WTC11 (cell line): ENCODE results near the gene YPEL4. TPM values are rescaled to one million over a fixed set of nuclear protein-coding genes. Genes with fewer than 3 reads are reported as not detected.

Source experiments
- ATAC-seq: fragments of 200-7000 bp; cut with Tn5 transposase; 2 replicates; pipeline ENCODE4 v1.10.0; 2021; ENCODE audit warnings: mild to moderate bottlenecking, moderate library complexity
- CTCF ChIA-PET: fragments of 300-600 bp; sonication (Branson Sonifier 250); formaldehyde crosslinking; loops from one replicate; lab custom pipeline; 2021; ENCODE audit warnings: antibody characterized with exemption; lab: Charles Lee
- POLR2A ChIA-PET: fragments of 350-600 bp; sonication (Branson Sonifier 250); formaldehyde crosslinking; loops from one replicate; lab custom pipeline; 2021; ENCODE audit warnings: antibody characterized with exemption; lab: Charles Lee
- DNase-seq: peaks from one replicate; pipeline ENCODE4 v3.0.0; 2021; ENCODE audit warnings: low spot score
- H3K27ac Mint-ChIP-seq: 2 replicates; pipeline ENCODE4 v1.8.0; 2021; ENCODE audit warnings: mixed read lengths
- H3K27me3 Mint-ChIP-seq: 2 replicates; pipeline ENCODE4 v1.8.0; 2021; ENCODE audit warnings: low read depth, mild to moderate bottlenecking, moderate library complexity, mixed read lengths
- H3K36me3 Mint-ChIP-seq: 2 replicates; pipeline ENCODE4 v1.8.0; 2021; ENCODE audit warnings: mixed read lengths
- H3K4me1 Mint-ChIP-seq: 2 replicates; pipeline ENCODE4 v1.8.0; 2022; ENCODE audit warnings: mixed read lengths
- H3K4me3 Mint-ChIP-seq: 2 replicates; pipeline ENCODE4 v1.8.0; 2021; ENCODE audit warnings: mild to moderate bottlenecking, moderate library complexity, mixed read lengths
- H3K9me3 Mint-ChIP-seq: 2 replicates; pipeline ENCODE4 v1.8.0; 2021; ENCODE audit warnings: mixed read lengths
- AFF4 ChIP-seq: sonication (generic); formaldehyde crosslinking; IDR thresholded peaks from 2 replicates; pipeline ENCODE4 v1.8.1; 2023; ENCODE audit warnings: mild to moderate bottlenecking, missing genetic modification reagents, borderline replicate concordance
- CREM ChIP-seq: sonication (generic); formaldehyde crosslinking; IDR thresholded peaks from 2 replicates; pipeline ENCODE4 v1.8.1; 2022; ENCODE audit warnings: mild to moderate bottlenecking, missing genetic modification reagents, moderate library complexity
- ELF4 ChIP-seq: sonication (generic); formaldehyde crosslinking; IDR thresholded peaks from 2 replicates; pipeline ENCODE4 v1.8.1; 2022; ENCODE audit warnings: low read depth, mild to moderate bottlenecking, moderate library complexity, missing genetic modification reagents
- ETV6 ChIP-seq: sonication (generic); formaldehyde crosslinking; IDR thresholded peaks from 2 replicates; pipeline ENCODE4 v1.8.1; 2022; ENCODE audit warnings: mild to moderate bottlenecking, missing genetic modification reagents
- GTF2I ChIP-seq: fragments of 250-450 bp; sonication (Bioruptor Pico); conservative IDR thresholded peaks from 2 replicates; pipeline ENCODE4 v1.4.0; 2021; ENCODE audit warnings: mild to moderate bottlenecking
- JAZF1 ChIP-seq: fragments of 250-450 bp; sonication (Bioruptor Pico); IDR thresholded peaks from 2 replicates; pipeline ENCODE4 v1.9.0; 2021; ENCODE audit warnings: moderate library complexity, mild to moderate bottlenecking, inconsistent platforms
- MAX ChIP-seq: sonication (generic); formaldehyde crosslinking; IDR thresholded peaks from 2 replicates; pipeline ENCODE4 v1.8.0; 2022; ENCODE audit warnings: mild to moderate bottlenecking, missing genetic modification reagents
- MYBL2 ChIP-seq: sonication (generic); formaldehyde crosslinking; IDR thresholded peaks from 2 replicates; pipeline ENCODE4 v1.8.1; 2023; ENCODE audit warnings: mild to moderate bottlenecking, moderate library complexity, missing genetic modification reagents
- NR1H2 ChIP-seq: sonication (generic); formaldehyde crosslinking; IDR thresholded peaks from 2 replicates; pipeline ENCODE4 v1.9.0; 2021; ENCODE audit warnings: mild to moderate bottlenecking, moderate library complexity, missing genetic modification reagents
- OVOL2 ChIP-seq: fragments of 250-450 bp; sonication (Bioruptor Pico); IDR thresholded peaks from 2 replicates; pipeline ENCODE4 v1.9.0; 2021; ENCODE audit warnings: mild to moderate bottlenecking, borderline replicate concordance
- PREB ChIP-seq: sonication (generic); formaldehyde crosslinking; IDR thresholded peaks from 2 replicates; pipeline ENCODE4 v1.8.1; 2022; ENCODE audit warnings: mild to moderate bottlenecking, missing genetic modification reagents, moderate library complexity, borderline replicate concordance
- PRRX2 ChIP-seq: fragments of 250-450 bp; sonication (Bioruptor Pico); IDR thresholded peaks from 2 replicates; pipeline ENCODE4 v1.8.0; 2021; ENCODE audit warnings: mild to moderate bottlenecking
- RELA ChIP-seq: sonication (generic); formaldehyde crosslinking; IDR thresholded peaks from 2 replicates; pipeline ENCODE4 v1.8.1; 2022; ENCODE audit warnings: missing genetic modification reagents, mild to moderate bottlenecking, borderline replicate concordance
- SOX15 ChIP-seq: fragments of 250-450 bp; sonication (Bioruptor Pico); IDR thresholded peaks from 2 replicates; pipeline ENCODE4 v1.9.0; 2021; ENCODE audit warnings: mild to moderate bottlenecking
- SP1 ChIP-seq: sonication (generic); formaldehyde crosslinking; conservative IDR thresholded peaks from 2 replicates; pipeline ENCODE4 v1.8.1; 2022; ENCODE audit warnings: missing genetic modification reagents
- TP53 ChIP-seq: sonication (generic); formaldehyde crosslinking; IDR thresholded peaks from 2 replicates; pipeline ENCODE4 v1.8.1; 2023; ENCODE audit warnings: mild to moderate bottlenecking, missing genetic modification reagents
- ZNF416 ChIP-seq: fragments of 250-450 bp; sonication (Bioruptor Pico); IDR thresholded peaks from 2 replicates; pipeline ENCODE4 v1.9.0; 2021; ENCODE audit warnings: mild to moderate bottlenecking, inconsistent platforms
- total RNA-seq: library from RNA; stranded (reverse); gene quantifications from 3 replicates; pipeline ENCODE4 v1.2.3, GENCODE V29; 2021
- TF ChIP-seq, protein P1 (sequence below): sonication (generic); formaldehyde crosslinking; IDR thresholded peaks from 2 replicates; pipeline ENCODE4 v1.8.1; 2022; ENCODE audit warnings: low read depth, mild to moderate bottlenecking, moderate library complexity, missing genetic modification reagents, borderline replicate concordance
- TF ChIP-seq, protein P2 (sequence below): fragments of 250-450 bp; sonication (Bioruptor Pico); conservative IDR thresholded peaks from 2 replicates; pipeline ENCODE4 v1.9.0; 2021; ENCODE audit warnings: mild to moderate bottlenecking
- TF ChIP-seq, protein P3 (sequence below): fragments of 200-600 bp; IDR thresholded peaks from 2 replicates; pipeline ENCODE4 v1.8.0; 2022; ENCODE audit warnings: antibody characterized with exemption

Gene YPEL4
- total RNA-seq, 1 experiment from 2014 or later = 0.15 TPM

- TF ChIP-seq SOX15 (CRISPR knock-in tag) = no peak
- TF ChIP-seq, protein P1, sequence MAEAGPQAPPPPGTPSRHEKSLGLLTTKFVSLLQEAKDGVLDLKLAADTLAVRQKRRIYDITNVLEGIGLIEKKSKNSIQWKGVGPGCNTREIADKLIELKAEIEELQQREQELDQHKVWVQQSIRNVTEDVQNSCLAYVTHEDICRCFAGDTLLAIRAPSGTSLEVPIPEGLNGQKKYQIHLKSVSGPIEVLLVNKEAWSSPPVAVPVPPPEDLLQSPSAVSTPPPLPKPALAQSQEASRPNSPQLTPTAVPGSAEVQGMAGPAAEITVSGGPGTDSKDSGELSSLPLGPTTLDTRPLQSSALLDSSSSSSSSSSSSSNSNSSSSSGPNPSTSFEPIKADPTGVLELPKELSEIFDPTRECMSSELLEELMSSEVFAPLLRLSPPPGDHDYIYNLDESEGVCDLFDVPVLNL (CRISPR knock-in tag) = no peak
- Mint-ChIP-seq H3K4me1 (peaks cover 19% of the 10 kb centered on the region), H3K4me3 (no peak overlapping the region), H3K27ac (no peak overlapping the region), H3K36me3 (peaks cover 5% of the 10 kb centered on the region; the same call in 1 of the 2 replicates), H3K27me3 (peaks cover 29% of the 10 kb centered on the region), H3K9me3 (no peaks in the 10 kb centered on the region)
- ChIA-PET POLR2A (interaction anchor here (0.6 to 6.6 kb wide), 3 partner anchors 32 to 161 kb away, joined by 4 to 115 read pairs (median 6); partner anchors contain the start of gene SERPING1), CTCF (no interaction called here)
- ATAC-seq (no peak), DNase-seq (no peak)
Observed at GRCh38 chr11:57635246-57635645, 14.5 kb downstream of the YPEL4 start.

- CTCF ChIA-PET = no interaction called here
- TF ChIP-seq MAX (CRISPR knock-in tag) (no peak), GTF2I (CRISPR knock-in tag) (no peak), JAZF1 (CRISPR knock-in tag) (no peak), ETV6 (no peak), ZNF416 (no peak), AFF4 (CRISPR knock-in tag) (no peak), ELF4 (CRISPR knock-in tag) (no peak), PRRX2 (CRISPR knock-in tag) (no peak), TP53 (CRISPR knock-in tag) (no peak), PREB (no peak)
- peaks cover 29% of the 10 kb centered on the region for H3K27me3 Mint-ChIP-seq
- DNase-seq = no peak
- no peak for ATAC-seq
- H3K27ac Mint-ChIP-seq = no peak overlapping the region
- no peak overlapping the region for H3K4me3 Mint-ChIP-seq
- H3K9me3 Mint-ChIP-seq = no peaks in the 10 kb centered on the region
- peaks cover 3% of the 10 kb centered on the region; the same call in 1 of the 2 replicates for H3K36me3 Mint-ChIP-seq
- peaks cover 19% of the 10 kb centered on the region for H3K4me1 Mint-ChIP-seq
- POLR2A ChIA-PET = no interaction called here
Observed at GRCh38 chr11:57634311-57634710, 15.4 kb downstream of the YPEL4 start.

- Mint-ChIP-seq H3K27me3 (peaks cover 29% of the 10 kb centered on the region), H3K9me3 (no peaks in the 10 kb centered on the region), H3K4me3 (no peak overlapping the region), H3K36me3 (no peaks in the 10 kb centered on the region), H3K4me1 (peaks cover 22% of the 10 kb centered on the region), H3K27ac (no peak overlapping the region)
- ATAC-seq (no peak), DNase-seq (no peak)
- POLR2A ChIA-PET = no interaction called here
- CTCF ChIA-PET = interaction anchor here (3.1 kb wide), 1 partner anchor 11 kb away, joined by 13 read pairs; no protein-coding TSS in a partner anchor
- TF ChIP-seq CREM (CRISPR knock-in tag) (no peak), MYBL2 (CRISPR knock-in tag) (no peak), OVOL2 (no peak), RELA (CRISPR knock-in tag) (no peak), NR1H2 (CRISPR knock-in tag) (no peak), SP1 (CRISPR knock-in tag) (no peak)
- TF ChIP-seq, protein P2, sequence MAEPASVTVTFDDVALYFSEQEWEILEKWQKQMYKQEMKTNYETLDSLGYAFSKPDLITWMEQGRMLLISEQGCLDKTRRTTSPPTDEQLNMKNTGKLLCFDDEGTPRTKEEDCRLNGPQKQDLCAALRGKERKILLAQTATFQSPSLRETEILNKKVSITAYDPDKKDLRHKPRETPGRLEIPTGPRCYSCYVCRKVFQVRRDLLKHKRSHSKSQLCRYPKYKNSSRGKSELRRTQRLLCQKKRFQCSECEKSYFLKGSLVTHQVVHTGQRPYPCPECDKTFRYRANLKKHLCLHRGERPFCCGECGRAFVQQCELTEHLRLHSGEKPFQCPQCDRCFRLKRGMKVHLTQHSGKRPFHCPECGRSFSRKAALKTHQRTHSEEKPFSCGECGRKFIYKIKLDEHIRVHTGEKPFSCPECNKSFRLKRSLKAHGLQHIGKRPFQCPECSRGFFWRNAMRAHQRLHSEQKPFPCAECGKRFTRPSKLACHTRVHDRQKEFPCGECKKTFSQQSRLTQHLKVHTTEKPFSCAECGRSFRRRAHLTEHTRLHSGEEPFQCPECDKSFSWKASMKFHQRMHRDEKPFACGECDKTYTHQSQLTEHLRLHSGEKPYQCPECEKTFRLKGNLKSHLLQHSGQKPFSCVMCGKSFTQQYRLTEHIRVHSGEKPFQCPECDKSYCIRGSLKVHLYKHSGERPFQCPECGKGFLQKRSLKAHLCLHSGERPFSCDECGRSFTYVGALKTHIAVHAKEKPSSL (CRISPR knock-in tag) = no peak
- TF ChIP-seq, protein P3, sequence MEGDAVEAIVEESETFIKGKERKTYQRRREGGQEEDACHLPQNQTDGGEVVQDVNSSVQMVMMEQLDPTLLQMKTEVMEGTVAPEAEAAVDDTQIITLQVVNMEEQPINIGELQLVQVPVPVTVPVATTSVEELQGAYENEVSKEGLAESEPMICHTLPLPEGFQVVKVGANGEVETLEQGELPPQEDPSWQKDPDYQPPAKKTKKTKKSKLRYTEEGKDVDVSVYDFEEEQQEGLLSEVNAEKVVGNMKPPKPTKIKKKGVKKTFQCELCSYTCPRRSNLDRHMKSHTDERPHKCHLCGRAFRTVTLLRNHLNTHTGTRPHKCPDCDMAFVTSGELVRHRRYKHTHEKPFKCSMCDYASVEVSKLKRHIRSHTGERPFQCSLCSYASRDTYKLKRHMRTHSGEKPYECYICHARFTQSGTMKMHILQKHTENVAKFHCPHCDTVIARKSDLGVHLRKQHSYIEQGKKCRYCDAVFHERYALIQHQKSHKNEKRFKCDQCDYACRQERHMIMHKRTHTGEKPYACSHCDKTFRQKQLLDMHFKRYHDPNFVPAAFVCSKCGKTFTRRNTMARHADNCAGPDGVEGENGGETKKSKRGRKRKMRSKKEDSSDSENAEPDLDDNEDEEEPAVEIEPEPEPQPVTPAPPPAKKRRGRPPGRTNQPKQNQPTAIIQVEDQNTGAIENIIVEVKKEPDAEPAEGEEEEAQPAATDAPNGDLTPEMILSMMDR = no peak
Observed at GRCh38 chr11:57633394-57634070, 16.2 kb downstream of the YPEL4 start.
